Mesendoderm (in vitro differentiated cells): Measurements from ENCODE around the gene CBFA2T2.

Source experiments
- DNase-seq: peaks from one replicate; pipeline ENCODE4 v3.0.0; 2013
- H2AK5ac ChIP-seq: 2 replicates; pipeline ENCODE4 v1.6.1; 2013; ENCODE audit warnings: low read length, inconsistent platforms
- H2BK120ac ChIP-seq: 2 replicates; pipeline ENCODE4 v1.6.1; 2013; ENCODE audit warnings: low read depth, mild to moderate bottlenecking, low read length, moderate library complexity, mixed read lengths
- H2BK15ac ChIP-seq: replicated peaks from 2 replicates; pipeline ENCODE4 v1.6.1; 2013; ENCODE audit warnings: low read depth, mild to moderate bottlenecking, moderate library complexity
- H2BK5ac ChIP-seq: 2 replicates; pipeline ENCODE4 v1.6.1; 2013; ENCODE audit warnings: low read length, inconsistent platforms
- H3K18ac ChIP-seq: 2 replicates; pipeline ENCODE4 v1.6.1; 2013; ENCODE audit warnings: mild to moderate bottlenecking, low read length, mixed read lengths
- H3K23ac ChIP-seq: one replicate; pipeline ENCODE4 v1.6.1; 2013; ENCODE audit warnings: low read length
- H3K27ac ChIP-seq: 2 replicates; pipeline ENCODE4 v1.5.1; 2013; ENCODE audit warnings: low read depth, mild to moderate bottlenecking, inconsistent platforms, low read length, moderate library complexity
- H3K27me3 ChIP-seq: 2 replicates; pipeline ENCODE4 v1.6.1; 2013; ENCODE audit warnings: low read length, control low read depth, mild to moderate bottlenecking, inconsistent platforms; ENCODE audit not compliant: insufficient read depth, poor library complexity
- H3K36me3 ChIP-seq: 2 replicates; pipeline ENCODE4 v1.6.1; 2013; ENCODE audit warnings: low read length, inconsistent platforms; ENCODE audit not compliant: control insufficient read depth, insufficient read depth
- H3K4ac ChIP-seq: one replicate; pipeline ENCODE4 v1.6.1; 2013; ENCODE audit warnings: low read depth, mild to moderate bottlenecking, low read length, moderate library complexity
- H3K4me1 ChIP-seq: 2 replicates; pipeline ENCODE4 v1.6.1; 2013; ENCODE audit warnings: low read depth, low read length, inconsistent platforms; ENCODE audit not compliant: control insufficient read depth
- H3K4me2 ChIP-seq: 2 replicates; pipeline ENCODE4 v1.6.1; 2013; ENCODE audit warnings: low read length
- H3K4me3 ChIP-seq: 2 replicates; pipeline ENCODE4 v1.5.1; 2013; ENCODE audit warnings: mild to moderate bottlenecking, low read length
- H3K56ac ChIP-seq: one replicate; pipeline ENCODE4 v1.6.1; 2013; ENCODE audit warnings: low read length
- H3K79me1 ChIP-seq: 2 replicates; pipeline ENCODE4 v1.6.1; 2013; ENCODE audit warnings: low read length, inconsistent platforms
- H3K79me2 ChIP-seq: 2 replicates; pipeline ENCODE4 v1.6.1; 2013; ENCODE audit warnings: mild to moderate bottlenecking, low read length; ENCODE audit not compliant: control insufficient read depth, insufficient read depth
- H3K9ac ChIP-seq: 2 replicates; pipeline ENCODE4 v1.6.1; 2013; ENCODE audit warnings: low read length, inconsistent platforms
- H4K5ac ChIP-seq: one replicate; pipeline ENCODE4 v1.6.1; 2013; ENCODE audit warnings: low read length
- H4K8ac ChIP-seq: one replicate; pipeline ENCODE4 v1.6.1; 2013; ENCODE audit warnings: low read depth, mild to moderate bottlenecking, control low read depth, low read length, moderate library complexity
- WGBS: extraction: QIAGEN DNeasy Blood & Tissue Kit; methylation state at CpG from one replicate; pipeline ENCODE4 v1.1.7; 2013; ENCODE audit warnings: low lambda C conversion rate, missing lambda C conversion rate; ENCODE audit not compliant: insufficient coverage; ENCODE audit errors: extremely low coverage; 5-methylcytosine and 5-hydroxymethylcytosine counted together

The CBFA2T2 gene

DNA sequence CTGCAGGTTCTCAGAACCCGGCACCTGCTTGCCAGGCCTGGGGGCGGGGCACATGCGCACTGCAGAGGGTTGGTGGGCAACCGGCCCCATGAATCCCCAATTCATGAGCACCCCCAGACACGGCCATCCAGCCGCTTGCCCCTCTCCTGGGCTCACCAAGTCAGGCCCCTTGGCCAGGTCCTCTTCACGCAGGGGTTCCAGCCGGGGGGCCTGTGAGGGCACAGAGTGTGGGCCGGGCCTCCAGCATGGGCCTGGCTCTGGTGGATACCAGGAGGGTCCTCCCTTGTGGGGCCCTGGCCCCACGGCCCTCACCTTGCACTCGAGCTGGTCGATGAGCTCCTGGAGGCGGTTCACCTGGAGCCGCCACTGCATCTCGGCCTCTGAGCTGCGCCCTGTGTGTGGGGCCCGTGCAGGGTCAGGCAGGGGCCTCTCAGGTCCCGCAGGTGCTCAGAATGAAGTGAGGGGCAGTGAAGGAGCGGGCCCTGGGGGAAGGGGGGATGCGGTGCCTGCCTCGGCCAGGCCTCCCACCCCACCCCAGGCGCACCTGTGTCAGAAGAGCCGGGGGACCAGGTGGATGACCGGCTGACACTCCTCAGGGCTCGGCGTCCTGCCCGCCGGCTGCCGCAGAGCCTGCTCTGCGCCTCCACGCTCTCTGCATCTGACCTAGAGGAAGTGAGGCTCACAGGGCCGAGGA lies 169.6 kb downstream of the CBFA2T2 start:
- no peak overlapping the region for H2AK5ac ChIP-seq
- H2BK15ac ChIP-seq = no peak overlapping the region
- no peak overlapping the region for H3K56ac ChIP-seq
- H3K9ac ChIP-seq = no peak overlapping the region
- no peak overlapping the region for H3K4me3 ChIP-seq
- H2BK120ac ChIP-seq = no peak overlapping the region
- DNase-seq = no peak
- H3K4ac ChIP-seq = no peak overlapping the region
- no peaks in the 10 kb centered on the region for H3K27me3 ChIP-seq
- H3K36me3 ChIP-seq = peaks cover 2% of the 10 kb centered on the region
- H4K8ac ChIP-seq = no peak overlapping the region
- no peak overlapping the region for H2BK5ac ChIP-seq
- no CpG with 5 or more reads among the region's 32 CpGs for WGBS
- H3K4me1 ChIP-seq = peaks cover 6% of the 10 kb centered on the region
- no peak overlapping the region for H3K18ac ChIP-seq
- H3K4me2 ChIP-seq = no peak overlapping the region
- H3K27ac ChIP-seq = no peak overlapping the region
- no peaks in the 10 kb centered on the region for H3K79me1 ChIP-seq
- no peaks in the 10 kb centered on the region for H3K79me2 ChIP-seq
- H3K23ac ChIP-seq = no peak overlapping the region
- no peak overlapping the region for H4K5ac ChIP-seq

DNA sequence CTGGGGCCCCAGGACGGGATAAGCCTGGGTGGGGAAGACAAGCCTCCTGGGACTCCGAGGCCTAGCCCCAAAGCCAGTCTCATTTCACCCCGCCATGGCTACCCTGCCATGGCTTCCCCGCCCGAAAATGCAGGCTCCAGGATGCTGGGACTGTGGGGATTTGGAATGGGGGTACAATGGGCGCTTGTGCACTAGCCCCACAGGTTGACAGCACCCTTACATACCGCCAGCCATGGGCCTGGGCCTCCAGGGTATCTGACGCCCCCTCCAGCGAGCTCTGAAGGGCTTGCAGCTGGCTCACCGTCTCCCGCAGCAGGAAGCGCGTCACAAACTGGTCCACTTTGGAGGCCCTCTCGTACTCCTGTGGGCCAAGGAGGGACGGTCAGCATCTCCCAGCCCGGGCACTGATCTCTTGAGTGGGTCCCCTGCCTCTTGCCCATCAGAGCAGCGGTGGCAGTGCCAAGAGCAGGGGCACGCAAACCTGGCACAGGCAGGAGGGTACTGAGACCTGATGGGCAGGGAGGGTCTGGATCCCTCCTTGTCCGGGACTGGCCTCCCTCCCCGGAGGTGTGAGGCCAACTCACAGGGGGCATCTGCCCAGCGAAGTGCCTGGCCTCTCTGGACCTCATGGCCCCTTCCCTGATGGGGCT lies 170.3 kb downstream of the CBFA2T2 start:
- WGBS = no CpG with 5 or more reads among the region's 21 CpGs
- no peak overlapping the region for H3K27ac ChIP-seq
- H4K8ac ChIP-seq = no peak overlapping the region
- no peak overlapping the region for H2BK120ac ChIP-seq
- peaks cover 2% of the 10 kb centered on the region for H3K36me3 ChIP-seq
- no peak for DNase-seq
- H3K9ac ChIP-seq = no peak overlapping the region
- H3K4ac ChIP-seq = no peak overlapping the region
- no peak overlapping the region for H2BK15ac ChIP-seq
- no peak overlapping the region for H3K4me2 ChIP-seq
- no peak overlapping the region for H3K56ac ChIP-seq
- H3K4me3 ChIP-seq = no peak overlapping the region
- no peak overlapping the region for H3K23ac ChIP-seq
- no peak overlapping the region for H3K18ac ChIP-seq
- H3K27me3 ChIP-seq = no peaks in the 10 kb centered on the region
- H3K79me1 ChIP-seq = no peaks in the 10 kb centered on the region
- no peak overlapping the region for H2AK5ac ChIP-seq
- H3K79me2 ChIP-seq = no peaks in the 10 kb centered on the region
- H2BK5ac ChIP-seq = no peak overlapping the region
- no peak overlapping the region for H4K5ac ChIP-seq
- peaks cover 6% of the 10 kb centered on the region for H3K4me1 ChIP-seq

DNA sequence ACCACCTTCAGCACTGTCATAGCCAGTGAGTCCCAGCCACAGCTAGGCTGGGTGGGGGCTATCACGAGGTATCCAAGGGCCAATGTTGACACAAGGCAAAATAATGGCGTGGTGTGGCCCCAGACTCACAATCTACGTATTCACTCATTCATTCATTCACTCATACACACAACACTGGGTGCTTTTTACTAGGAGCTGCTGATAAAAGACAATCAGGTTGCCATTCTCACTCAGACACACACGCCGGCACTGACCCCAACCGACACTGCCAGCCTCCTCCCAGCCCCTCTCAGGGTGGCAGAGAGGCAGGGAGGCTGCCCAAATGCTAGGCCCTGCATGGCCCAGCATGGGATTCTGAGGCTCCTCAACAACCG lies 170.8 kb downstream of the CBFA2T2 start:
- Histone ChIP-seq H3K79me2 (no peaks in the 10 kb centered on the region), H3K56ac (no peak overlapping the region), H3K4me3 (no peak overlapping the region), H3K27ac (no peak overlapping the region), H3K79me1 (no peaks in the 10 kb centered on the region), H2AK5ac (no peak overlapping the region), H4K8ac (no peak overlapping the region), H2BK5ac (no peak overlapping the region), H2BK120ac (no peak overlapping the region), H3K36me3 (peaks cover 2% of the 10 kb centered on the region), H3K4me2 (no peak overlapping the region), H4K5ac (no peak overlapping the region), H3K4ac (no peak overlapping the region), H3K27me3 (no peaks in the 10 kb centered on the region), H3K23ac (no peak overlapping the region), H3K18ac (no peak overlapping the region), H2BK15ac (no peak overlapping the region), H3K9ac (no peak overlapping the region), H3K4me1 (peaks cover 6% of the 10 kb centered on the region)
- no peak for DNase-seq
- WGBS = no CpG with 5 or more reads among the region's 7 CpGs

- H3K36me3 ChIP-seq = peaks cover 2% of the 10 kb centered on the region
- peaks cover 8% of the 10 kb centered on the region for H3K4me1 ChIP-seq
- H3K23ac ChIP-seq = peak within 1 kb of the TSS; percentile 81
- no peak within 1 kb of the TSS for H4K8ac ChIP-seq
- H3K4me2 ChIP-seq = peak within 1 kb of the TSS; percentile 70
- peak within 1 kb of the TSS; percentile 94 for H3K9ac ChIP-seq
- H3K18ac ChIP-seq = peak within 1 kb of the TSS; percentile 51
- H3K27ac ChIP-seq = peak within 1 kb of the TSS; percentile 60
- peak within 1 kb of the TSS; percentile 98 for H3K56ac ChIP-seq
- no peak within 1 kb of the TSS for H4K5ac ChIP-seq
- no peaks in the 10 kb centered on the region for H3K27me3 ChIP-seq
- DNase-seq = no peak
- H2BK15ac ChIP-seq = no peak within 1 kb of the TSS
- no peak within 1 kb of the TSS for H2BK5ac ChIP-seq
- no peak within 1 kb of the TSS for H2AK5ac ChIP-seq
- H2BK120ac ChIP-seq = no peak within 1 kb of the TSS
- WGBS = no CpG with 5 or more reads among the region's 10 CpGs
- no peak within 1 kb of the TSS for H3K4ac ChIP-seq
- H3K79me2 ChIP-seq = no peaks in the 10 kb centered on the region
- peak within 1 kb of the TSS; percentile 63 for H3K4me3 ChIP-seq
- no peaks in the 10 kb centered on the region for H3K79me1 ChIP-seq
These were observed 172.3 kb downstream of the CBFA2T2 start, which contains the start of gene C20orf144 for GRCh38 chr20:33662172-33662571. Gene C20orf144, plus strand, starts transcription at chr20:33662327. Its CDS starts 19 bp downstream, at chr20:33662346.

GRCh38 chr20:33663161-33664084 lies 173.5 kb downstream of the CBFA2T2 start:
- Histone ChIP-seq H3K79me1 (no peaks in the 10 kb centered on the region), H4K5ac (peak overlapping the region; percentile 10), H2AK5ac (no peak overlapping the region), H3K9ac (peak overlapping the region; percentile 94), H3K4ac (peak overlapping the region; percentile 83), H2BK5ac (peak overlapping the region; percentile 54), H2BK120ac (no peak overlapping the region), H3K27ac (peak overlapping the region; percentile 71), H2BK15ac (no peak overlapping the region), H3K4me2 (peak overlapping the region; percentile 70), H4K8ac (no peak overlapping the region), H3K56ac (peak overlapping the region; percentile 98), H3K79me2 (no peaks in the 10 kb centered on the region), H3K27me3 (no peaks in the 10 kb centered on the region), H3K23ac (peak overlapping the region; percentile 98), H3K4me3 (peak overlapping the region; percentile 63), H3K18ac (peak overlapping the region; percentile 51), H3K4me1 (peaks cover 8% of the 10 kb centered on the region), H3K36me3 (peaks cover 2% of the 10 kb centered on the region)
- peak; percentile 81 for DNase-seq
- WGBS = no CpG with 5 or more reads among the region's 84 CpGs
